ENCODE measurements around the gene THBS1. TPM values are rescaled to one million over a fixed set of nuclear protein-coding genes. Genes with fewer than 3 reads are reported as not detected.

The THBS1 gene
- total RNA-seq, 1 donor from 2014 or later, result 725 TPM

DNA sequence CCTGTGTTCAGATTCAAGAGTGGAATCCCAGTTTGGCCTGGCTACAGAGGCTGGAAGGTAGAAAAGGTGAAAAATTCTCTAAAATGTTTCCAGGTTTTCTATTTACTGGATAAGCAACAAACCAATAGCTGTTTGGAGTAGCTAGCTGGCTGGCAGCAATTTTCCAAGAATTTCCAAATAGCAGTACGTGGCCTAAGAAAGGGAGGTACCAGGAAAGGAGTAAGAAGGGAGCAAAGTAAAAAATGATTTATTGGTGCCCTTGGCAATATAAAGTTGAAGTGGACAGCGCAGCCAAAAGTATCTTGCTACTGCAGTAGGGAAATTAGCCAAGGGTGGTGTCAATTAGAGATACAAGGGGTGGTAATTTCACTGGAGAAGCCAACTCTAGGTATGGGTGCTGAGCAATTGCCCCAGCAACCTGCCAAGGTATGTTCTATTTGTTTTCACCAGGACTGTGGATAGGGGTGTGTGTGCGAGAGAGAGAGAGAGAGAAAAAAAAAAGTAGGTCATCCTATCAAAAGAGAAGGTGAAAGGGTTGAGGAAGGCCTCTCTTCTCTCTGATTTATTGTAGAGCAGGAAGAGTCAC, 40.8 kb upstream of the THBS1 start:
- Histone ChIP-seq H3K36me3 (no peaks in the 10 kb centered on the region), H3K27ac (peak overlapping the region; percentile 4 to 17), H3K27me3 (no peaks in the 10 kb centered on the region), H3K9me3 (peaks cover 0 to 6% of the 10 kb centered on the region in 2 donors), H3K4me3 (no peak overlapping the region), H3K4me1 (peaks cover 0 to 2% of the 10 kb centered on the region in 2 donors)
- DNase-seq (ENCODE audit: low spot score in 2 of 2), result no peak
- TF ChIP-seq, protein P1, sequence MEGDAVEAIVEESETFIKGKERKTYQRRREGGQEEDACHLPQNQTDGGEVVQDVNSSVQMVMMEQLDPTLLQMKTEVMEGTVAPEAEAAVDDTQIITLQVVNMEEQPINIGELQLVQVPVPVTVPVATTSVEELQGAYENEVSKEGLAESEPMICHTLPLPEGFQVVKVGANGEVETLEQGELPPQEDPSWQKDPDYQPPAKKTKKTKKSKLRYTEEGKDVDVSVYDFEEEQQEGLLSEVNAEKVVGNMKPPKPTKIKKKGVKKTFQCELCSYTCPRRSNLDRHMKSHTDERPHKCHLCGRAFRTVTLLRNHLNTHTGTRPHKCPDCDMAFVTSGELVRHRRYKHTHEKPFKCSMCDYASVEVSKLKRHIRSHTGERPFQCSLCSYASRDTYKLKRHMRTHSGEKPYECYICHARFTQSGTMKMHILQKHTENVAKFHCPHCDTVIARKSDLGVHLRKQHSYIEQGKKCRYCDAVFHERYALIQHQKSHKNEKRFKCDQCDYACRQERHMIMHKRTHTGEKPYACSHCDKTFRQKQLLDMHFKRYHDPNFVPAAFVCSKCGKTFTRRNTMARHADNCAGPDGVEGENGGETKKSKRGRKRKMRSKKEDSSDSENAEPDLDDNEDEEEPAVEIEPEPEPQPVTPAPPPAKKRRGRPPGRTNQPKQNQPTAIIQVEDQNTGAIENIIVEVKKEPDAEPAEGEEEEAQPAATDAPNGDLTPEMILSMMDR (IDR thresholded peaks at IDR 0.05), result no peak
- intact Hi-C loops (cut with DNase I), result no loop called here

DNA sequence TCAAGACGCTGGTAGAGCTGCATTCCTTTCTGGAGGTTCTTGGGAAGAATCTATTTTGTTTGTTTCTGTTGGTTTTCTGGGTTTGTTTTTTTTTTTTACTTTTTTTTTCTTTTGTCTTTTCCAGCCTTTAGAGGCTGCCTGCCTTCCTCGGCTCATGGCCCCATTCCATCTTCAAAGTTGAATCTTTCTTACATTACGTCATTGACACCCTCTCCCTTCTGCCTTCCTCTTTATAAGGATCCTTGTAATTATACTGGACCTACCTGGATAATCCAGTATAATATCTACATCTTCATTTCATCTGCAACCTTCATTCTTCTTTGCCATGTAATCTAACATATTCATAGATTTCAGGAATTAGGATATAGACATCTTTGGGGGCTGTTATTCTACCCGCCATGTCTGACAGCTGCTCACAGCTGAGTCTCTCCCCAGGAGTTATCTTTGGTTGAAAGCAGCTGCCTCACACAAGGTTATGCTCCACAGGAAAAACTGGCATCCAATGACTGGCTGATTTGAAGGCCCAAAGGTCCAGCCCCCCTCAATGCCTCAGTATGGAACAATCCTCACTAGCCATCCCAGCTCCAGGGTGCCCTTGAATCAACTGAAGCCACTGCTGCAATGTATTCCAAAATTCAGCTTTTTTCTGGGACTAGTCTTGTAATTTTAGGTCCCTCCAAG, 38.4 kb upstream of the THBS1 start:
- Histone ChIP-seq H3K4me3 (no peak overlapping the region), H3K36me3 (no peaks in the 10 kb centered on the region), H3K4me1 (peaks cover 0 to 2% of the 10 kb centered on the region in 2 donors), H3K9me3 (peaks cover 0 to 9% of the 10 kb centered on the region in 2 donors), H3K27me3 (no peaks in the 10 kb centered on the region), H3K27ac (no peak overlapping the region)
- intact Hi-C loops (cut with DNase I), result no loop called here
- TF ChIP-seq, protein P1 (IDR thresholded peaks at IDR 0.05), result no peak
- no peak for DNase-seq (ENCODE audit: low spot score in 2 of 2)

DNA sequence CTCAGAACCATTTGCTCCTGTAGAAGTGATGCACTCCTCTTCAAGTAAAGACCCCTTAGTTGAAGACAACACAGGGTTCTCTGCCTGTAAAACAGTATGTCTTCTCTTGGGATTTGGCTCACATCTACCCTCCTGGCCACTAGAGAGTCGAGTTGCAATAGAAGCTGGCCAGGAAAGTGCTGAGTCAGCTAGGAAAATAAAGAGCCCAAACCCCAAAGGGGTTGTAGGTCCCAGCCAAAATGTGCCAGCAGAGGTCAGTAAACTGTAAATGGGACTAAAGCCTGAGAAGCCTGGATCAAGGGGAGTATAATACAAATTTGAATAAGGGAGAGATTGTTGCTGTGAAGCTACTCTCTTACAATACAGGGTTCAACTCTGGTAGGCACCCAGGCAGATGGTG, 37.2 kb upstream of the THBS1 start:
- Histone ChIP-seq H3K27me3 (no peaks in the 10 kb centered on the region), H3K9me3 (peaks cover 0 to 9% of the 10 kb centered on the region in 2 donors), H3K36me3 (no peaks in the 10 kb centered on the region), H3K27ac (no peak overlapping the region), H3K4me3 (no peak overlapping the region), H3K4me1 (peaks cover 0 to 2% of the 10 kb centered on the region in 2 donors)
- intact Hi-C loops (cut with DNase I), result no loop called here
- TF ChIP-seq, protein P1 (IDR thresholded peaks at IDR 0.05), result no peak
- DNase-seq (ENCODE audit: low spot score in 2 of 2), result no peak

DNA sequence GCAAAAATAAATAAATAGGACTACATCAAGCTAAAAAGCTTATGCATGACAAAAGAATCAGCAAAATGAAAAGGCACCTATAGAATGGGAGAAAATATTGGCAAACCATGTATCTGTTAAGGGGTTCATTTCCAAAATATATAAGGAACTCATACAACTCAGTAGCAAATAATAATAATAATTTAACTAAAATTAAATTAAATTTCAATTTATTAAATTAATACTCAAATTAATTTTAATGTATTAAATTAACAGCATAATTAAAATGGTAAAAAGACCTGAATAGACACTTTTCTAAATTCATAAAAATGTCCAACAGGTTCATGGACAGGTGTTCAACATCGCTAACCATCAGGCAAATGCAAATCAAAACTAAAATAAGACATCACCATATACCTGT, 34.0 kb upstream of the THBS1 start:
- intact Hi-C loops (cut with DNase I), result no loop called here
- Histone ChIP-seq H3K4me3 (no peak overlapping the region), H3K27me3 (no peaks in the 10 kb centered on the region), H3K36me3 (no peaks in the 10 kb centered on the region), H3K27ac (no peak overlapping the region), H3K4me1 (no peaks in the 10 kb centered on the region), H3K9me3 (peaks cover 0 to 9% of the 10 kb centered on the region in 2 donors)
- TF ChIP-seq, protein P1 (IDR thresholded peaks at IDR 0.05), result no peak
- DNase-seq (ENCODE audit: low spot score in 2 of 2), result no peak

DNA sequence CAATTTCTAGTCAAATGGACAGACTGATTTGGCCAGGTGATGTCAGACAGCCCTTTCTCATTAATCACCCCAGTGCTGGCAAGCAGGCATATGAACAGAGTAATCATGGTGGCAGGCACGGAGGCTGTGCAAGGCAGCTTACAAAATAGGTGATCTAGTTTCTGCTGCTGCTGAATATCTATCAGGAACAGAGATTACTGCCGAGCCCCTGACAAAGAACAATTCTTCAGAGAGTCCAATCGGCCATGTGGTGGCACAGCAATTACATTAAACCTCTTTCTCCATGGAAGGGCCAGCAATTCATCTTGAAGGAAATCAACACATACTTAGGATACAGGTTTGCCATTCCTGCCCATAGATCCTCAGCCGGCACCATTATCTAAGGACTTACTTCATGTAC, 32.3 kb upstream of the THBS1 start:
- intact Hi-C loops (cut with DNase I), result no loop called here
- peaks cover 0 to 9% of the 10 kb centered on the region in 2 donors for H3K9me3 ChIP-seq
- H3K4me1 ChIP-seq, result no peaks in the 10 kb centered on the region
- TF ChIP-seq, protein P1 (IDR thresholded peaks at IDR 0.05), result no peak
- H3K4me3 ChIP-seq, result no peak overlapping the region
- DNase-seq (ENCODE audit: low spot score in 2 of 2), result no peak
- H3K27ac ChIP-seq, result no peak overlapping the region
- H3K36me3 ChIP-seq, result no peaks in the 10 kb centered on the region
- no peaks in the 10 kb centered on the region for H3K27me3 ChIP-seq
